Mammary epithelial cell (primary cell): ENCODE measurements around the gene AGPAT3.

Experiments used
- EZH2 ChIP-seq: IDR thresholded peaks from 2 replicates; pipeline ENCODE4 v1.6.1; 2012; ENCODE audit warnings: low read length, inconsistent platforms, borderline replicate concordance
- TF ChIP-seq, protein P1 (sequence below), 2 donors: IDR thresholded peaks in 1 of 2; conservative IDR thresholded peaks in 1 of 2; 2 replicates each; pipeline ENCODE4 v1.5.1; 2011 to 2012; ENCODE audit warnings: inconsistent platforms in 2 of 2, low read length in 2 of 2, mild to moderate bottlenecking in 2 of 2, control low read depth in 1 of 2, low read depth in 1 of 2; ENCODE audit not compliant: insufficient read depth in 1 of 2; ENCODE audit errors: extremely low read depth in 1 of 2

DNA sequence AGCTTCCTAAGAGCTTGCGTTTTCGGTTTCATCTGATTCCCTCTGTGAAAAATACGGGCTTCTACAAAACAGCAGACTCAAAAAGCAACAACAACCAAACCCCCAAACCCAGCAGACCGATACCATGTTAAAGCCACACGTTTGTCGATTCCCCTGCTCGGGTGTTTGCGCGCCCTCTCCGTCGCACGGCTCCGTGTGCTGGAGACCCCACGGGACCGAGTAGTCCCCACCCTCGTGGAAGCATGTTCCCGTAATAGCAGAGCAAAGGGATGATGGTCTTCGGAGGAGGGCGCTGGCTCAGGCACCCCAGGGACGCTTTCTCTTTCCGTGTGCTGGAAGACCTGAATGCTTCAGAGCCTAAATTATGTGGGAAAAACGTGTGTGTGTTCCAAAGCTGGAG lies 42.7 kb downstream of the AGPAT3 start:
- TF ChIP-seq, protein P1, sequence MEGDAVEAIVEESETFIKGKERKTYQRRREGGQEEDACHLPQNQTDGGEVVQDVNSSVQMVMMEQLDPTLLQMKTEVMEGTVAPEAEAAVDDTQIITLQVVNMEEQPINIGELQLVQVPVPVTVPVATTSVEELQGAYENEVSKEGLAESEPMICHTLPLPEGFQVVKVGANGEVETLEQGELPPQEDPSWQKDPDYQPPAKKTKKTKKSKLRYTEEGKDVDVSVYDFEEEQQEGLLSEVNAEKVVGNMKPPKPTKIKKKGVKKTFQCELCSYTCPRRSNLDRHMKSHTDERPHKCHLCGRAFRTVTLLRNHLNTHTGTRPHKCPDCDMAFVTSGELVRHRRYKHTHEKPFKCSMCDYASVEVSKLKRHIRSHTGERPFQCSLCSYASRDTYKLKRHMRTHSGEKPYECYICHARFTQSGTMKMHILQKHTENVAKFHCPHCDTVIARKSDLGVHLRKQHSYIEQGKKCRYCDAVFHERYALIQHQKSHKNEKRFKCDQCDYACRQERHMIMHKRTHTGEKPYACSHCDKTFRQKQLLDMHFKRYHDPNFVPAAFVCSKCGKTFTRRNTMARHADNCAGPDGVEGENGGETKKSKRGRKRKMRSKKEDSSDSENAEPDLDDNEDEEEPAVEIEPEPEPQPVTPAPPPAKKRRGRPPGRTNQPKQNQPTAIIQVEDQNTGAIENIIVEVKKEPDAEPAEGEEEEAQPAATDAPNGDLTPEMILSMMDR (conservative IDR thresholded peaks at IDR 0.05 in 1 of 2, IDR thresholded peaks at IDR 0.05 in 1 of 2; ENCODE audit: extremely low read depth in 1 of 2, insufficient read depth in 1 of 2, low read depth in 1 of 2, low read length in 2 of 2) = no peak
- TF ChIP-seq EZH2 = no peak
